HepG2 (cell line): ENCODE results near the gene BTG2. TPM values are rescaled to one million over a fixed set of nuclear protein-coding genes. Genes with fewer than 3 reads are reported as not detected.
A peak's percentile ranks its signal among the peaks of the same experiment; 100 is the strongest.

Source experiments
- BRCA1 ChIP-seq: sonication (generic); formaldehyde crosslinking; IDR thresholded peaks from 2 replicates; pipeline ENCODE4 v1.4.0; 2020; ENCODE audit warnings: missing genetic modification reagents
- CAMTA2 ChIP-seq: sonication (generic); formaldehyde crosslinking; IDR thresholded peaks from 2 replicates; pipeline ENCODE4 v1.4.0; 2020; ENCODE audit warnings: mild to moderate bottlenecking, missing genetic modification reagents, borderline replicate concordance
- JUND ChIP-seq: sonication (generic); formaldehyde crosslinking; IDR thresholded peaks from 2 replicates; pipeline ENCODE4 v1.8.0; 2022; ENCODE audit warnings: mild to moderate bottlenecking, missing genetic modification reagents
- LCORL ChIP-seq, 2 experiments: fragments of 450-650 bp in 1 of 2; sonication (generic) in 1 of 2; formaldehyde crosslinking in 1 of 2; IDR thresholded peaks; 2 replicates each; pipeline versions ENCODE4 v1.5.0 to v1.6.1; 2017 to 2020; ENCODE audit warnings: antibody characterized with exemption in 1 of 2, missing genetic modification reagents in 1 of 2
- NR2F6 ChIP-seq, 2 experiments: IDR thresholded peaks; 2 replicates each; pipeline ENCODE4 v1.6.1; 2016; ENCODE audit warnings: antibody characterized with exemption in 1 of 2, mild to moderate bottlenecking in 1 of 2
- PTBP1 ChIP-seq: fragments of 200-400 bp; formaldehyde crosslinking; IDR thresholded peaks from 2 replicates; pipeline ENCODE4 v1.6.1; 2018; ENCODE audit warnings: low read length, low read depth; ENCODE audit not compliant: poor library complexity, severe bottlenecking
- SCMH1 ChIP-seq: sonication (generic); formaldehyde crosslinking; IDR thresholded peaks from 2 replicates; pipeline ENCODE4 v1.9.0; 2021; ENCODE audit warnings: missing genetic modification reagents, mild to moderate bottlenecking, borderline replicate concordance
- SPEN ChIP-seq: sonication (generic); formaldehyde crosslinking; IDR thresholded peaks from 2 replicates; pipeline ENCODE4 v1.5.1; 2020; ENCODE audit warnings: low read depth, mild to moderate bottlenecking, missing genetic modification reagents
- ZFP82 ChIP-seq: sonication (generic); formaldehyde crosslinking; IDR thresholded peaks from 2 replicates; pipeline ENCODE4 v1.5.1; 2020; ENCODE audit warnings: mild to moderate bottlenecking, missing genetic modification reagents, borderline replicate concordance
- ZNF251 ChIP-seq: sonication (generic); formaldehyde crosslinking; IDR thresholded peaks from 2 replicates; pipeline ENCODE4 v1.9.0; 2021; ENCODE audit warnings: mild to moderate bottlenecking, missing genetic modification reagents
- ZNF350 ChIP-seq: sonication (generic); formaldehyde crosslinking; IDR thresholded peaks from 2 replicates; pipeline ENCODE4 v1.4.0; 2020; ENCODE audit warnings: mild to moderate bottlenecking, low read depth, missing genetic modification reagents, borderline replicate concordance
- ZNF605 ChIP-seq: sonication (generic); formaldehyde crosslinking; IDR thresholded peaks from 2 replicates; pipeline ENCODE4 v1.8.0; 2022; ENCODE audit warnings: mild to moderate bottlenecking, missing genetic modification reagents
- ZNF775 ChIP-seq: sonication (generic); formaldehyde crosslinking; IDR thresholded peaks from 2 replicates; pipeline ENCODE4 v1.4.0; 2020; ENCODE audit warnings: missing genetic modification reagents, mild to moderate bottlenecking, moderate library complexity, borderline replicate concordance
- polyA plus RNA-seq, 8 experiments: library from polyadenylated mRNA; depleted of rRNA in 3 of 8; stranded (reverse) in 7 of 8; unstranded in 1 of 8; fragments of >200 nt; fragmentation: Illumina TruSeq in 4 of 8; extraction: Trizol in 4 of 8; gene quantifications; 2 replicates each; pipeline versions ENCODE4 v1.2.1 to v1.2.3, GENCODE V29; 2011 to 2016; ENCODE audit warnings: low read depth in 4 of 8, missing spikeins in 1 of 8, mixed read lengths in 1 of 8; ENCODE audit not compliant: insufficient read depth in 1 of 8
- total RNA-seq, 5 experiments: library from RNA; depleted of rRNA; stranded (reverse); fragments of >200 nt; fragmentation: Illumina TruSeq; extraction: Trizol; gene quantifications; 2 replicates each; pipeline ENCODE4 v1.2.3, GENCODE V29; 2016; ENCODE audit warnings: low read depth in 1 of 5
- TF ChIP-seq, protein P1 (sequence below): sonication (generic); formaldehyde crosslinking; conservative IDR thresholded peaks from 2 replicates; pipeline ENCODE4 v1.8.0; 2022; ENCODE audit warnings: missing genetic modification reagents
- TF ChIP-seq, protein P2 (sequence below), 2 experiments: fragments of 450-650 bp in 1 of 2; sonication (generic) in 1 of 2; formaldehyde crosslinking; IDR thresholded peaks; 2 replicates each; pipeline versions ENCODE4 v1.5.0 to v1.8.0; 2020 to 2022; ENCODE audit warnings: mild to moderate bottlenecking in 1 of 2, missing genetic modification reagents in 1 of 2
- TF ChIP-seq, protein P3 (sequence below): sonication (generic); formaldehyde crosslinking; IDR thresholded peaks from 2 replicates; pipeline ENCODE4 v1.5.1; 2020; ENCODE audit warnings: mild to moderate bottlenecking, missing genetic modification reagents, moderate library complexity
- TF ChIP-seq, protein P4 (sequence below): sonication (generic); formaldehyde crosslinking; IDR thresholded peaks from 2 replicates; pipeline ENCODE4 v1.8.1; 2023; ENCODE audit warnings: mild to moderate bottlenecking, inconsistent platforms, moderate library complexity, missing genetic modification reagents, borderline replicate concordance
- TF ChIP-seq, protein P5 (sequence below): sonication (generic); formaldehyde crosslinking; IDR thresholded peaks from 2 replicates; pipeline ENCODE4 v1.4.0; 2020; ENCODE audit warnings: missing genetic modification reagents

Gene BTG2
- total and polyA plus RNA-seq, 2 of the 13 experiments (the other 11 are each of a cell fraction or from before 2014, with no cell fraction given) = 13.6 to 18.3 TPM

DNA sequence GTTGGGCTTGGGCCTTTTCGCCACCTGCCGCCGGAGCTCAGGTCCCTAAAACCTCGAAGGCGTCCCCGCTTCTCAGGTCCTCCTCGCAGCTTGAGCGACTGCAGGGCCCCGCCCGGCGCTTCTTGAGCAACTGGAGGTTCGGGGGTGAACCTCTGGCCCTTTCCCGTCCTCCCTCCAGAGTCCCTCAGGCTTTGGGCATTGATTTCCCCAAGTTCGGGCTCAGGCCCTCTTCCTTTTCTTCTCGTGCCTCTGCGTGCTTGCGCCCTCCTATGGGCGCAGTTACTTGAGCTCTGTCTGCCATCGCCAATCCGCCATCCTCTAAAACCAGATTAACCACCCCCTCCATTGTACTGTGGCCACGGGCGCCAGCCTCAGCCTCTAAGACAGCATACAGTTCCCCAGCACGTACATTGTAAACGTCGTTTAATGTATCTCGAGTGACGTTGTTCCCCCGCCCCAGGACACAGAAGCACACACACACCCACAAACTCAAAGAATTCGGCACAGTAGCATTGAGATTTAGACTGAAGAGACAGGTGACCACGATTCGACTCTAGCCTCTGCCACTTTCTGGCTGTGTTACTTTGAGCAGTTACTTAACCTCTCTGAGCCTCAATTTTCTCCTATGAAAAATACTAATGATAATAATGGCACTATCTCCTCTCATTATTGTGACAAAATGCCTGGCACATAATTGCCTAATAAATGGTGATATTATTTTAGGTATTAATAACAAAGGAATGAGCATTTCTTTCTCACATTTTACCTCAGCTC lies 22.6 kb downstream of the BTG2 start (continued):
- TF ChIP-seq SPEN (no peak), PTBP1 (peak; percentile 13), ZNF350 (CRISPR knock-in tag) (no peak), ZFP82 (CRISPR knock-in tag) (no peak), ZNF775 (CRISPR knock-in tag) (no peak), BRCA1 (CRISPR knock-in tag) (no peak), ZNF251 (CRISPR knock-in tag) (no peak), LCORL (IDR thresholded peaks at IDR 0.05) (no peak), LCORL (CRISPR knock-in tag; IDR thresholded peaks at IDR 0.05) (0 out of 2 replicates have a peak, but pooled peaks have one; percentile 13), ZNF605 (CRISPR knock-in tag) (0 out of 2 replicates have a peak, but pooled peaks have one; percentile 37), CAMTA2 (CRISPR knock-in tag) (no peak), JUND (no peak), SCMH1 (CRISPR knock-in tag) (no peak), NR2F6 (IDR thresholded peaks at IDR 0.05) (no peak), NR2F6 (CRISPR knock-in tag; IDR thresholded peaks at IDR 0.05) (no peak)
- TF ChIP-seq, protein P1, sequence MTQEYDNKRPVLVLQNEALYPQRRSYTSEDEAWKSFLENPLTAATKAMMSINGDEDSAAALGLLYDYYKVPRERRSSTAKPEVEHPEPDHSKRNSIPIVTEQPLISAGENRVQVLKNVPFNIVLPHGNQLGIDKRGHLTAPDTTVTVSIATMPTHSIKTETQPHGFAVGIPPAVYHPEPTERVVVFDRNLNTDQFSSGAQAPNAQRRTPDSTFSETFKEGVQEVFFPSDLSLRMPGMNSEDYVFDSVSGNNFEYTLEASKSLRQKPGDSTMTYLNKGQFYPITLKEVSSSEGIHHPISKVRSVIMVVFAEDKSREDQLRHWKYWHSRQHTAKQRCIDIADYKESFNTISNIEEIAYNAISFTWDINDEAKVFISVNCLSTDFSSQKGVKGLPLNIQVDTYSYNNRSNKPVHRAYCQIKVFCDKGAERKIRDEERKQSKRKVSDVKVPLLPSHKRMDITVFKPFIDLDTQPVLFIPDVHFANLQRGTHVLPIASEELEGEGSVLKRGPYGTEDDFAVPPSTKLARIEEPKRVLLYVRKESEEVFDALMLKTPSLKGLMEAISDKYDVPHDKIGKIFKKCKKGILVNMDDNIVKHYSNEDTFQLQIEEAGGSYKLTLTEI (CRISPR knock-in tag) = no peak
- TF ChIP-seq, protein P2, sequence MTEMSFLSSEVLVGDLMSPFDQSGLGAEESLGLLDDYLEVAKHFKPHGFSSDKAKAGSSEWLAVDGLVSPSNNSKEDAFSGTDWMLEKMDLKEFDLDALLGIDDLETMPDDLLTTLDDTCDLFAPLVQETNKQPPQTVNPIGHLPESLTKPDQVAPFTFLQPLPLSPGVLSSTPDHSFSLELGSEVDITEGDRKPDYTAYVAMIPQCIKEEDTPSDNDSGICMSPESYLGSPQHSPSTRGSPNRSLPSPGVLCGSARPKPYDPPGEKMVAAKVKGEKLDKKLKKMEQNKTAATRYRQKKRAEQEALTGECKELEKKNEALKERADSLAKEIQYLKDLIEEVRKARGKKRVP (CRISPR knock-in tag; IDR thresholded peaks at IDR 0.05) = no peak
- TF ChIP-seq, protein P3, sequence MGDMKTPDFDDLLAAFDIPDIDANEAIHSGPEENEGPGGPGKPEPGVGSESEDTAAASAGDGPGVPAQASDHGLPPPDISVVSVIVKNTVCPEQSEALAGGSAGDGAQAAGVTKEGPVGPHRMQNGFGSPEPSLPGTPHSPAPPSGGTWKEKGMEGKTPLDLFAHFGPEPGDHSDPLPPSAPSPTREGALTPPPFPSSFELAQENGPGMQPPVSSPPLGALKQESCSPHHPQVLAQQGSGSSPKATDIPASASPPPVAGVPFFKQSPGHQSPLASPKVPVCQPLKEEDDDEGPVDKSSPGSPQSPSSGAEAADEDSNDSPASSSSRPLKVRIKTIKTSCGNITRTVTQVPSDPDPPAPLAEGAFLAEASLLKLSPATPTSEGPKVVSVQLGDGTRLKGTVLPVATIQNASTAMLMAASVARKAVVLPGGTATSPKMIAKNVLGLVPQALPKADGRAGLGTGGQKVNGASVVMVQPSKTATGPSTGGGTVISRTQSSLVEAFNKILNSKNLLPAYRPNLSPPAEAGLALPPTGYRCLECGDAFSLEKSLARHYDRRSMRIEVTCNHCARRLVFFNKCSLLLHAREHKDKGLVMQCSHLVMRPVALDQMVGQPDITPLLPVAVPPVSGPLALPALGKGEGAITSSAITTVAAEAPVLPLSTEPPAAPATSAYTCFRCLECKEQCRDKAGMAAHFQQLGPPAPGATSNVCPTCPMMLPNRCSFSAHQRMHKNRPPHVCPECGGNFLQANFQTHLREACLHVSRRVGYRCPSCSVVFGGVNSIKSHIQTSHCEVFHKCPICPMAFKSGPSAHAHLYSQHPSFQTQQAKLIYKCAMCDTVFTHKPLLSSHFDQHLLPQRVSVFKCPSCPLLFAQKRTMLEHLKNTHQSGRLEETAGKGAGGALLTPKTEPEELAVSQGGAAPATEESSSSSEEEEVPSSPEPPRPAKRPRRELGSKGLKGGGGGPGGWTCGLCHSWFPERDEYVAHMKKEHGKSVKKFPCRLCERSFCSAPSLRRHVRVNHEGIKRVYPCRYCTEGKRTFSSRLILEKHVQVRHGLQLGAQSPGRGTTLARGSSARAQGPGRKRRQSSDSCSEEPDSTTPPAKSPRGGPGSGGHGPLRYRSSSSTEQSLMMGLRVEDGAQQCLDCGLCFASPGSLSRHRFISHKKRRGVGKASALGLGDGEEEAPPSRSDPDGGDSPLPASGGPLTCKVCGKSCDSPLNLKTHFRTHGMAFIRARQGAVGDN (CRISPR knock-in tag) = peak; percentile 77
- TF ChIP-seq, protein P4, sequence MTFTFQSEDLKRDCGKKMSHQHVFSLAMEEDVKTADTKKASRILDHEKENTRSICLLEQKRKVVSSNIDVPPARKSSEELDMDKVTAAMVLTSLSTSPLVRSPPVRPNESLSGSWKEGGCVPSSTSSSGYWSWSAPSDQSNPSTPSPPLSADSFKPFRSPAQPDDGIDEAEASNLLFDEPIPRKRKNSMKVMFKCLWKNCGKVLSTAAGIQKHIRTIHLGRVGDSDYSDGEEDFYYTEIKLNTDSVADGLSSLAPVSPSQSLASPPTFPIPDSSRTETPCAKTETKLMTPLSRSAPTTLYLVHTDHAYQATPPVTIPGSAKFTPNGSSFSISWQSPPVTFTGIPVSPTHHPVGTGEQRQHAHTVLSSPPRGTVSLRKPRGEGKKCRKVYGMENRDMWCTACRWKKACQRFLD (CRISPR knock-in tag) = no peak
- TF ChIP-seq, protein P5, sequence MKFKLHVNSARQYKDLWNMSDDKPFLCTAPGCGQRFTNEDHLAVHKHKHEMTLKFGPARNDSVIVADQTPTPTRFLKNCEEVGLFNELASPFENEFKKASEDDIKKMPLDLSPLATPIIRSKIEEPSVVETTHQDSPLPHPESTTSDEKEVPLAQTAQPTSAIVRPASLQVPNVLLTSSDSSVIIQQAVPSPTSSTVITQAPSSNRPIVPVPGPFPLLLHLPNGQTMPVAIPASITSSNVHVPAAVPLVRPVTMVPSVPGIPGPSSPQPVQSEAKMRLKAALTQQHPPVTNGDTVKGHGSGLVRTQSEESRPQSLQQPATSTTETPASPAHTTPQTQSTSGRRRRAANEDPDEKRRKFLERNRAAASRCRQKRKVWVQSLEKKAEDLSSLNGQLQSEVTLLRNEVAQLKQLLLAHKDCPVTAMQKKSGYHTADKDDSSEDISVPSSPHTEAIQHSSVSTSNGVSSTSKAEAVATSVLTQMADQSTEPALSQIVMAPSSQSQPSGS (CRISPR knock-in tag) = no peak
